Osteocyte (in vitro differentiated cells): ENCODE results near the gene IMMP2L. TPM values are rescaled to one million over a fixed set of nuclear protein-coding genes. Genes with fewer than 3 reads are reported as not detected.
A peak's percentile ranks its signal among the peaks of the same experiment; 100 is the strongest.

ENCODE experiments used
- DNase-seq: peaks from one replicate; pipeline ENCODE4 v3.0.0; 2021; ENCODE audit warnings: mixed read lengths; ENCODE audit not compliant: unreplicated experiment; ENCODE audit errors: extremely low spot score
- H3K27ac Mint-ChIP-seq: one replicate; pipeline ENCODE4 v1.8.0; 2021; ENCODE audit warnings: mild to moderate bottlenecking, mixed read lengths; ENCODE audit not compliant: unreplicated experiment
- H3K27me3 Mint-ChIP-seq: one replicate; pipeline ENCODE4 v1.8.0; 2021; ENCODE audit warnings: mixed read lengths; ENCODE audit not compliant: unreplicated experiment
- H3K36me3 Mint-ChIP-seq: one replicate; pipeline ENCODE4 v1.8.0; 2021; ENCODE audit warnings: mixed read lengths; ENCODE audit not compliant: unreplicated experiment
- H3K4me1 Mint-ChIP-seq: one replicate; pipeline ENCODE4 v1.8.0; 2021; ENCODE audit warnings: mixed read lengths; ENCODE audit not compliant: unreplicated experiment
- H3K4me3 Mint-ChIP-seq: one replicate; pipeline ENCODE4 v1.8.0; 2021; ENCODE audit warnings: mild to moderate bottlenecking, moderate library complexity, mixed read lengths; ENCODE audit not compliant: unreplicated experiment
- H3K9me3 Mint-ChIP-seq: one replicate; pipeline ENCODE4 v1.8.0; 2021; ENCODE audit warnings: mixed read lengths; ENCODE audit not compliant: unreplicated experiment
- CTCF ChIP-seq: fragments of 200-600 bp; sonication (generic); IDR thresholded peaks from 2 replicates; pipeline ENCODE4 v1.5.0; 2021; ENCODE audit warnings: antibody characterized with exemption, mild to moderate bottlenecking, moderate library complexity
- total RNA-seq: library from RNA; stranded (reverse); gene quantifications from 2 replicates; pipeline ENCODE4 v1.2.1, GENCODE V29; 2021

The IMMP2L gene
- total RNA-seq, 1 donor from 2014 or later, result 15.6 TPM

GRCh38 chr7:111199643-111200042, 362.6 kb downstream of the IMMP2L start:
- no peak for DNase-seq
- Mint-ChIP-seq H3K4me1 (peaks cover 30% of the 10 kb centered on the region), H3K9me3 (peaks cover 13% of the 10 kb centered on the region), H3K27me3 (no peaks in the 10 kb centered on the region), H3K36me3 (peaks cover 2% of the 10 kb centered on the region), H3K27ac (no peak overlapping the region), H3K4me3 (no peak overlapping the region)
- no peak for TF ChIP-seq CTCF

- Mint-ChIP-seq H3K27me3 (peaks cover 2% of the 10 kb centered on the region), H3K9me3 (peaks cover 13% of the 10 kb centered on the region), H3K36me3 (peaks cover 2% of the 10 kb centered on the region), H3K27ac (peak overlapping the region; percentile 81), H3K4me1 (peaks cover 30% of the 10 kb centered on the region), H3K4me3 (peak overlapping the region; percentile 5)
- no peak for DNase-seq
- no peak for TF ChIP-seq CTCF
These were observed 364.0 kb downstream of the IMMP2L start for GRCh38 chr7:111198255-111198654.

- Mint-ChIP-seq H3K4me3 (no peak overlapping the region), H3K9me3 (no peaks in the 10 kb centered on the region), H3K27me3 (peaks cover 13% of the 10 kb centered on the region), H3K27ac (no peak overlapping the region), H3K4me1 (peaks cover 30% of the 10 kb centered on the region), H3K36me3 (peaks cover 2% of the 10 kb centered on the region)
- no peak for DNase-seq
- no peak for TF ChIP-seq CTCF
These were observed 365.6 kb downstream of the IMMP2L start for GRCh38 chr7:111196655-111197054.

- Mint-ChIP-seq H3K27me3 (peaks cover 13% of the 10 kb centered on the region), H3K4me3 (no peak overlapping the region), H3K36me3 (no peaks in the 10 kb centered on the region), H3K27ac (no peak overlapping the region), H3K9me3 (peaks cover 4% of the 10 kb centered on the region), H3K4me1 (peaks cover 14% of the 10 kb centered on the region)
- no peak for TF ChIP-seq CTCF
- DNase-seq, result no peak
These were observed 369.5 kb downstream of the IMMP2L start for GRCh38 chr7:111192614-111193413.

GRCh38 chr7:111190804-111191203, 371.5 kb downstream of the IMMP2L start:
- DNase-seq, result no peak
- Mint-ChIP-seq H3K27ac (no peak overlapping the region), H3K27me3 (peaks cover 13% of the 10 kb centered on the region), H3K4me3 (no peak overlapping the region), H3K4me1 (no peaks in the 10 kb centered on the region), H3K9me3 (peaks cover 4% of the 10 kb centered on the region), H3K36me3 (no peaks in the 10 kb centered on the region)
- no peak for TF ChIP-seq CTCF
